SW480 (cell line): ENCODE measurements around the gene SLCO2A1.

Source experiments
- DNase-seq: peaks from one replicate; pipeline ENCODE4 v3.0.0-alpha.2; 2016; ENCODE audit warnings: low spot score

Gene SLCO2A1

GRCh38 chr3:133884054-133884886 is 145.5 kb downstream of the SLCO2A1 start:
- no peak for DNase-seq

- DNase-seq: no peak
Observed at GRCh38 chr3:133883641-133884040, 146.1 kb downstream of the SLCO2A1 start.

- no peak for DNase-seq
Observed at GRCh38 chr3:133882986-133883586, 146.6 kb downstream of the SLCO2A1 start.

GRCh38 chr3:133881939-133882825 is 147.5 kb downstream of the SLCO2A1 start:
- no peak for DNase-seq

- DNase-seq: no peak
Observed at GRCh38 chr3:133881492-133881891, 148.2 kb downstream of the SLCO2A1 start.

- DNase-seq: no peak
Observed at GRCh38 chr3:133880886-133881455, 148.8 kb downstream of the SLCO2A1 start.

GRCh38 chr3:133880287-133880686 is 149.4 kb downstream of the SLCO2A1 start:
- no peak for DNase-seq

GRCh38 chr3:133878518-133878917 is 151.2 kb downstream of the SLCO2A1 start:
- no peak for DNase-seq
